IPS-18c (cell line): Measurements from ENCODE around the gene ADAT1.
"Not testable (repeated sequence)": the region's sequence is repeated elsewhere in the genome, so short reads cannot be mapped to it uniquely, and the experiment has no call there.

Experiments used
- H3K4me3 ChIP-seq: 2 replicates; pipeline ENCODE4 v1.7.0; 2013; ENCODE audit warnings: low read depth, mild to moderate bottlenecking, low read length, moderate library complexity; ENCODE audit not compliant: insufficient read depth
- H3K9me3 ChIP-seq: one replicate; pipeline ENCODE4 v1.6.1; 2013; ENCODE audit warnings: mild to moderate bottlenecking, low read length, moderate library complexity; ENCODE audit not compliant: control insufficient read depth, insufficient read depth

Gene ADAT1

DNA sequence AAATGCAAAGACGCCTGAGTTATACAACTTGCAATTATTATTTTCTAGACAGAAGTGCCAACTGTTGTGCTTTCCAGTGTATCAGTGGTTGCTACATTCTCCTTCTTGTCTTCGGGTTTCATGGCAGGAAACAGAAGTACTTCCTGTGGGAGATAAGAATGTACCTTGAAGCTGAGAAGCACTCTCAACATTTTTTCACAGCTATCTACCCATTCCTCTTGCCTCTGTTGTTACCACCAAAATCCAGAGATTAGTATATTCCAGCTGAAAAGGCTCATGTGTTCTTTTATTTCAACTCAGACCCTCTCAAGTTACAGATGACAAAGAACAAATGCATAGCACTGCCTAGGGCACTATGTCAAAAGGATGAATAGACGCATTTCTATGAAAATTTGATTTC is 4.8 kb upstream of the ADAT1 start:
- Histone ChIP-seq H3K4me3 (no peak overlapping the region), H3K9me3 (no peaks in the 10 kb centered on the region)

DNA sequence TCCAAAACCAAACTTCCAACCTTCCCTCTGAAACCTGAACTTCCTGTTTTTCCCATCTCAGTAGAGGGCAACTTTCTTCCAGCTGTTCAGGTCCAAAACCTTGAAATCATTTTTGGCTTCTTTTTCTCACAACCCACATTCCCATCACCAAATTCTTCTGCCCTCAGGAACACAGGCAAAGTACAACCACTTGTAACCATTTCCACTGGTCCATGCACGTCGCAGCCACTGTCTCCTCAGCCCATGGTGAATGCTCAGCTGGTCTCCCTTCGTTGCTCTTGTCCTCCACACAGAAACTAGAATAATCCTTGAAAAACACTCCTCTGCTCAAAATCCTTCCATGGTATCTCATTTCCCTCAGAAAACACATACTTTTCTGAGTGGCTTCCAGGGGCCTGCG is 3.7 kb upstream of the ADAT1 start:
- no peak overlapping the region for H3K4me3 ChIP-seq

DNA sequence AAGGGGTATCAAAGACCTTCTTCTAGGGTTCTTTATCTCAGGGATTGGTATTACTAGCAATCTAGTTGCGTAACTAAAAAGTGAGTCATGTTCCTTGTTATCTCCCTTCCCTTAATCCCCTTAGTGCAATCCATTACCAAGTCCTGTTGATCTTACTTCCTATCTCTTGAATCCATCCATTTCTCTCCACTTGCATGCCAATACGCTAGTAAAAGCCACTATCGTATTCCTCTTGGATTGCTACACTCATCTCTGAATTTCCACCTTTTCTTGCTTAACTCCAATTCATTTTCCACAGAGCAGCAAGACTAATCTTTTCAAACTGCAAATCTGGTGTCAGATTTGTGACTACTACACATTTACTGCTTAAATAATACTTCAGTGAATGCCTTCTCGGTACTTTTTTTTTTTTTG is 1.8 kb upstream of the ADAT1 start:
- Histone ChIP-seq H3K9me3 (no peaks in the 10 kb centered on the region), H3K4me3 (no peak overlapping the region)

More for the DNA sequence above, 3.7 kb upstream of the ADAT1 start:
- H3K9me3 ChIP-seq, result no peaks in the 10 kb centered on the region

DNA sequence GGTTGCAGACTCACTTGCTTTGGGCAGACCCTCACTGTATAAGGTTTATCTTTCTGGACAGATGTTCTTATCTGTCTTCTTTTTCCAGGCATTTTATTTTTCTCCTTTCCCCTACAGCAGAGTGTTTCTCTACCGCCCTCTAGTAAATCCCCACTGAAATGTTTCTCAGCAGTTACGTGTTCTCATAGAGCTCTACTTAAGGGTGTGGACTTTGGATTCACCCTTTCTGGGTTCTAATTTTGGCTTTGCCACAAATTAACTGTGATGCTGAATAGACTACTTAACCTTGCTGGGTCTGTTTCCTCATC is 2.0 kb downstream of the ADAT1 start:
- Histone ChIP-seq H3K9me3 (no peaks in the 10 kb centered on the region), H3K4me3 (no peak overlapping the region)

DNA sequence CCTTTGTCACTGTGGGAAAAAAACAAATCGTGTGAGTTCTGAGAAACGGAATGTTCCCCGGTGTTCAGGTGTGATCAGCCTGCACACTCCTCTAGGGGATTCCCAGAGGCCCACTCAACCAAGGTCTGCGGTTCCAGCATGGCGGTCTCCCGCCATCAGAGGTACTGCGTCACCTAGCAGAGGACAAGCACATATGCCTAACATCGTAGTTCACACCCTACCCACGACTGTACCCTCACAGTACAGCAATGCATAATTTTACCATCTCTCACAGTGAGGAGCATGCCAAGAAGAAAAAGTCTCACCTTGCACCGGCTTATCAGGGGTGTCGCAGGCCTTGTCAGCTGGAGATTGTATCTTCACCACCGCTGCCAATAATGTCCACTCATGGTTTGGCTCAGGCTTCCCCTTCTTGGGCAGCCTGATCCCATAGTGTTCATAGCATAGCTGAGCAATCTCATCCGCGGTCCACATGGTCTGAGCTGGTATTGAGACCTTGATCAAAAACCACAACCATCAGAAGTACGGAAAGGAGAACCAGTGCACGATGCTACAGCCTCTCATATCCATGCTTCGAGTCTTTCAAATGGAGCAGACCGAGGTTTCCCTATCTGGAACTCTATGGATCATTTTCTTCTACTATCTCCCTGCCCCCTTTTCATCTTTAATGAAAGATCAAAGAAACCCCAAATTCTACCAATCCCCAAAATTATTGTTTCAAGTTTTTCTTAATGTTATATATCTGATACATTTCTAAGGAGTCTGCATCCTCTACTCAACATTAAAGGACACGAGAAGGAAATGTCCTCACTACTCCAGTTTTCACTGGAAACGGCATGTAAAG is 2.5 kb downstream of the ADAT1 start:
- no peaks in the 10 kb centered on the region for H3K9me3 ChIP-seq
- no peak overlapping the region for H3K4me3 ChIP-seq

DNA sequence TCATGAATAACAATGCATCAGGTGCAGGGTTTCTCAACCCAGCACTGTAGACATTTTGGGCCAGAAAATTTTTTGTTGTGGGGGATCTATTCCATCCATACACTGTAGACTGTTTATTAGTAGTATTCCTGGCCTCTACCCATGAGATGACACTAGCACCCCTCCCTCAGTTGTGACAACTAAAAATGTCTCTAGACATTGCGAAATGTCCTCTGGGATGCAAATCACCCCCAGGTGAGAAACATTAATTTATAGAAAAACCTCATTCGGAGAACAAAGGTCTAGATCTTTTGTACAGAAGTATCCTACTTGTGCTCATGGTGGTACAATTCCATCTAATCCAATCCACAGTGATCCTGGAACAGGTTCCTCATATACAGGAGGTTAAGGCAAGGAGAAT is 4.3 kb downstream of the ADAT1 start:
- Histone ChIP-seq H3K4me3 (no peak overlapping the region), H3K9me3 (no peaks in the 10 kb centered on the region)

DNA sequence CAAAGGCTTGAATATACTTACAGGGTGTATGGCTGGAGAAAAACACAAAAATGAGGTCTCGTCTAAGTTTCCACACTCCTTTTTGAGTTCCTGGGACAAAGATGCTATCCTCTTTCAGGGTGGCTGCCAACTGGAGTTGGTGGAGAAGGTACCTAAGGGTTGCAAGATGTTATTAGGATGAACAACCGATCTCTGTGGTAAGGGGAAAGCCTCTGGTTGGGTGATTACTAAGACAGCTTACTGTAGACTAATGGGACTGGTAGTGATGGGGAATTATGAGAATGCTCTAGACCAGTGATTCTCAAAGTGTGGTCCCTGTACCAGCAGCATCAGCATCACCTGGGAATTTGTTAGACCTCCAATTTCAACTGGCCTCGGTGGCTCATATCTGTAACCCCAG is 6.0 kb downstream of the ADAT1 start:
- Histone ChIP-seq H3K4me3 (no peak overlapping the region), H3K9me3 (no peaks in the 10 kb centered on the region)

DNA sequence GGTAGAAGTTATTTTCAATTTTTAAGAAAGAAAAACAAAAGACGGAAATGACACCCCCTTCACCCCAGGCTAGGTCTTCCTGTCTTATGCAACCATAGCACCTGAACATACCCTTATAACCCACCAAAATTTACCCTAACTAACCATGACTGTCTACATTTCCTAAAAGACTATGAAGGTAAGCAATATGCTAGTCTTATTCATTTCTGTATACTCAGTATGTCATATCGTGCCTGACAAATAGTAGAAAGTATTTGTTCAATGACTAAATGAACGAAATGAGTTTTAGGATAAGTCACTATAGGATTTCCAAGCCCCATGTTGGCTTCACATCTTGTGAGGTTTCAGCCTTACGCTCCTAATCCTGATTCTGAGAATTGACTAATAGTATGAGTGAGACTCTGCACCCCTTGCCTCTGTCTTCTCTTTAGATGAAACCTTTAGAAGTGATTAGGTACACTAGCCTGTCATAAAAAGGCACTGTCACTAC is 6.5 kb downstream of the ADAT1 start:
- H3K4me3 ChIP-seq, result no peak overlapping the region
- H3K9me3 ChIP-seq, result no peaks in the 10 kb centered on the region

DNA sequence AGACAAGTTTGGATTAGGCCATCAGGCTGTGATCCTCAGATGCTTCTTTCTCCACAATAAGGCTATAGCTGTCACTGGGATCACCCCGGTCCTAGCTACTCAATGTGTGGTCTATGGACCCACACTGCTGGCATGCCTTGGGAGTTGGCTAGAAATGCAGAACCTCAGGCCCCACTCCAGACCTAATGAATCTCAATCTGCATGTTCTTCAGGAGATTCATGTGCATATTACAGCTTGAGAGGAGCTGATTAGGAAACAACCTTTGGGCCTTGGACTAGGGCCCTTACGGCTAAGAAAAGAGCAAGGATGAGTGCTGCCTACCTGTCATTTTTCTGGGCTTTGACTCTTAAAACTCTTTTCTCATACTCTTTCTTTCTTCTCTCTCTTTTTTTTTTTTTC is 7.5 kb downstream of the ADAT1 start:
- H3K4me3 ChIP-seq, result no peak overlapping the region
- no peaks in the 10 kb centered on the region for H3K9me3 ChIP-seq

DNA sequence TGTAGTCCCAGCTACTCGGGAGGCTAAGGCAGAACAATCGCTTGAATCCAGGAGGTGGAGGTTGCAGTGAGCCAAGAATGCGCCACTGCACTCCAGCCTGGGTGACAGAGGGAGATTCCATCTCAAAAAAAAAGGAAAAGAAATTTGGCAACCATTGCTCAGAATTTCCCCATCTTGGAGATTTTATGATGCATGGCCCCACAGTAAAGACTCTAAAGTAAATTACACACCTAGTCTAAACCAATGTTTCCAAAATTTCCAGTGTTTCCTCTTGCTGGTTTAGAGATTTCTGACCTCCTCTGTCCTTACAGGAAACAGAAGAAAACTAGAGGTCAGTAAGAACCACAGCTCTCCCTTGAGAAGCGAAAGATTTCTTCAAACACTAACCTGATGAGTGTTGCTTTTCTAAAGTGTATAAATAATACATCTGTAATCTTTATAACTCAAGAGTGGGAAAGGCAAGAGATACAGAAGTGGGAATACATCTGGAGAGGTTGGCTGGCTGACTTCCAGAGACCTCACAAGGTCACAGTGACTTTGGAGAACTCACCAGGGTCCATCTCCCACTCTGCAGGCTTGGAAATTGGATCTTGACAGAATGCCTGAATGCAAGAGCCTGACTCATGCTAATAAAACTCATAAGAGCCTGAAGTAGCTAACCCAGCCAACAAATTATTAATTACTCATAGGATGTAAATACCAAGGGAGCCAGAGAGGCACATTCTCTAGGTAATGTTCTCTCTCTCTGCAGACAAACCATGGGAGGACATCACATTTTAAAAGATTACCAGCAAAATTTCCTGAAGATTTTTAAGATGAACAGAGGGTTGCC is 8.8 kb downstream of the ADAT1 start:
- no peak overlapping the region for H3K4me3 ChIP-seq

DNA sequence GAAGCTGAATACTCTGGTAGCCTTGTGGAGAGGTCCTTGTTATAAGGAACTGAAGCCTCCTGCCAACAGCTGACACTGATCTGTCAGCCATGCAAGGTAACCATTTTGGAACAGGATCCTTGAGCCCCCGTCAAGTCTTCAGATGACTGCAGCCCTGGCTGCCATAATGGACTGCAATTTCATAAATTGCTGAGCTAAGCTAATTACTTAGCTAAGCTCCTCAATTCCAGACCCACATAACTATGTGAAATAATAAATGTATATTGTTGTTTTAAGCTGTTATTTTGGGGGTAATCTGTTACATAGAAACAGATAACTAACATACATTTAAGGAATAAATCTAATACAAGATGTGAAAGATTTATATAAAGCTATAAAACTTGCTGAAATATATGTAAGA is 16.6 kb downstream of the ADAT1 start:
- no peak overlapping the region for H3K4me3 ChIP-seq
- H3K9me3 ChIP-seq, result no peaks in the 10 kb centered on the region

More for the DNA sequence above, 8.8 kb downstream of the ADAT1 start:
- no peaks in the 10 kb centered on the region for H3K9me3 ChIP-seq

DNA sequence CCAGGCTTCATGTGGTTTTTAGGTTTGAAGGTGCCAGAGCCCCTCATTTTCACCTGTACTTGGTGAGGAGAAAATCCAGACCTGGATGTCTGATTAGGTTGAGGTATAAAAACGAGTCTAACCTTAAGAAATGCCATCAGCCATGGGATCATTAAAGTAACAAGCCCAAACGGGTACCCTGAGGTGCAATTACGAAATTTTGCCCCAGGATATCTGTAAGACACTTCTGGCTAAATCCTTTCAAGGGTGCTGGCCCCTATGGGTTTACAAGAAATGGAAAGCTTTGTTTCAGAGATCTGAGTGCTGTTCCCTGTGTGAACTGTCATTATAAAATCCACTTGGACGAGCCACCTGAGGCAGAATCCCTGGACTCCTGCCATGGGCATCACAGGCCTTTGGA is 19.8 kb downstream of the ADAT1 start:
- H3K9me3 ChIP-seq, result no peaks in the 10 kb centered on the region
- H3K4me3 ChIP-seq, result no peak overlapping the region

DNA sequence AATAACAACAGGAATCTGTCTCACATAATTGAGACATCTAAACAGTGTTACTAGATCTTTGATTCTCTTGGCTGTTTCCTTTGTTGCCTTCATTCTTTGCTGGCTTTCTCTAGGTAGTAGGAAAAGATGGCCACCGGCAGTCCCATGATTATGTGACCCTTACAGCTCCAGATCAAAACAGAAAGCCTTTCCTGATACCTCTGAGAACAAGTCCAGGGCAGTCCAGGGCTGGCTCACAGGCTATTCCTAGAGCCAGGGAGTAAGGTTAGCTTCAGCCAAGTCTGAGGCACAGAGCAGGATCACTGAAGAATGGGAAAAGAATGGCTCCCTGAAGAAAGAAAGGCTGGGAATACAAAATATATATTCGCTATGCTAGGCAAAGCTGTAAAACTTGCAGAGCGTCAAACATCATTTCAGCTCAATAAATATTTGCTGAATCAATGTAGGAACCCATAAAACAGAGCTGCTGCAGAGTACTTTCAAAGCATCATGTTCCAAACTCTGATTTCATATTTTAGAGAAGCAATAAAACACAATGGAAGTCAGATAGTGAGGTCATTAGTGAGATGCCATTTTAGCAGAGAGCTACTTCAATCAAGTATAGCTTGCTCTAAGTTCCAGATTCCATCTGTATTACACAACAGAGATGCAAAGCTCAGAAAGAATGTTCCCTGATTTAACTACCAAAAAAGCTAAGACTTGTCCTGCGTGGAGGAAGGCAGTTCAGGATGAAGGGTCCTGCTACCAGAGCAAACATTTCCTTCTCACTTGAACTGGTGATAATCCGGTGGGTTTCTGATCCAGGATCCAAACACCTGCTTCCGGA is 23.4 kb downstream of the ADAT1 start:
- Histone ChIP-seq H3K9me3 (no peaks in the 10 kb centered on the region), H3K4me3 (no peak overlapping the region)

DNA sequence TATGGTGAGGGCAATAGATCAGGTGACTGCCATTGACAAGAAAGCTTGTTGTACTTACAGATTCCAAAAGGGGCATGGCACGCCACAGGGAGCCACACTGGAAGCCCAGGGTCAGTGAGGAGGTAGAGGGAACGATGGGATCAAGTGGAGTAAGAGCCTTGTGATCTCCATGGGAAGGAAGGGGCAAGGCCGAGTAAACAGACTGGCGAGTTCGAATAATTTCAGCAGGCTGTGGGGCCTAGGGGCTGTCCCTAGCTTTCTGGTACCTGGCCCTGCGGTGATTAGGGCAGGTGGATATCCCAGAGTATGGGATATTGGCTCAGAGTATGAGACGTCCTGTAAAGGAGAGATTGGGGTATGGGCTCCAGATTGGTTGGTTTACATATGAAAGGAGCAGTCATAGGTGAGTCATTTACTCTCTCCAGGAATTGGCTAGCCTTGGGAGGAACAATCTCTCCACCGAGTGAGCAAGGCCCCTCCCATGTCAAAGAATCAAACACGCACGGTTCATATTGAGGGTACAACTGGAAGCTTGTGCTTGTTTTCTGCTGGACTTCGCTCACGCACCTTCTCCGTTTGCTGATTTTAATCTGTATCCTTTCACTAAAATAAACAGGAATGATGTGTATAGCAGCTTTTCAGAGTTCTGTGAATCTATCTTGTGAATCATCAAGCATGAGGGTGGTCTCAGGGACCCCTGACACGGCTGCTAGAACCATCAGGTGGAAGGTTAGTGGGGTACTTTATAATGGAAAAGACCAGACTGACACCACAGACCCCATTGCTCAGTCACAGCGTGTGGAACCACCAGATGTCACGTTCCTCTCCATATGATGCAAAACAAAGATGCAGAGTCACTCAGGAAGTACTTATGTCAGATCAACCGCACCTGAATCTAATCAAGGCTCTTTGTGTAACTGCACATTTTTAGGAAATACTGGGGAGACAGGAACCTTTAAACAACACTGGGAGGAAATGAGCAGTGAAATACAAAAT is 29.0 kb downstream of the ADAT1 start:
- Histone ChIP-seq H3K4me3 (peak overlapping the region; percentile 34), H3K9me3 (no peaks in the 10 kb centered on the region)

DNA sequence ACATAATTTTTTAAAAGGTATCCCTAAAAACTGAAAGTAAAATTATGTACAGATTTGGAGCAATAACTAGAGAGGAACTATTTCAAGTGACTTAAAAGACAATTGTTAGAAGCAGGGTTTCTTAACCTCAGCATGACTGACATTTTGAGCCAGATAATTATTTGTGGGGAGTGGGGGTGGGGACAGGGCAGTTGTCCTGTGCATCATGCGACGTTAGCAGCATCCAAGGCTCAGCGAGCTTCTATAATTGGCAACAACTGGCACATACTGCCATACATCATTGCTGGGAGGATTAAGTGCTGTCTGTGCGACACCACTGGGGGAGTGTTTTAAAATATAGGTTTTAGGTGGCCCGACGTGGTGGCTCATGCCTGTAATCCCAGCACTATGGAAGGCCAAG is 29.8 kb downstream of the ADAT1 start:
- H3K9me3 ChIP-seq, result no peaks in the 10 kb centered on the region
- no peak overlapping the region for H3K4me3 ChIP-seq

DNA sequence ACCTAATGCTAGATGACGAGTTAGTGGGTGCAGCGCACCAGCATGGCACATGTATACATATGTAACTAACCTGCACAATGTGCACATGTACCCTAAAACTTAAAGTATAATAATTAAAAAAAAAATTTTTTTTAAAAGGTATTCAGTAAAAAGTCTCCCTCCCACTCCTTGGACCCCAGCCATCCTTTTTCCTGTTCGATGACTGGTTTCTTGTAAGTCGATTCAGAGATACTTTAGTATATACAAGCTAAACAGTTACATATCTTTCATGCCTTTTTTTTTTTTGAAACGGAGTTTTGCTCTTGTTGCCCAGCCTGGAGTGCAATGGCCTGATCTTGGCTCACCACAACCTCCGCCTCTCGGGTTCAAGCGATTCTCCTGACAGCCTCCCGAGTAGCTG is 31.2 kb downstream of the ADAT1 start:
- not testable (repeated sequence) for H3K9me3 ChIP-seq, H3K4me3 ChIP-seq
